GM12878 (cell line): ENCODE results near the gene RICTOR. TPM values are rescaled to one million over a fixed set of nuclear protein-coding genes. Genes with fewer than 3 reads are reported as not detected.

Source experiments
- ATAC-seq: fragments of 200-7000 bp; cut with Tn5 transposase; 3 replicates; pipeline ENCODE4 v1.9.1; 2020; ENCODE audit warnings: mild to moderate bottlenecking, moderate library complexity
- BruUV-seq: library from RNA; stranded (reverse); fragments of 400-500 nt; replicated peaks from 2 replicates; lab custom pipeline; 2021; lab: Mats Ljungman, UMichigan
- CTCF ChIA-PET: fragments of 300-600 bp; sonication (Branson Sonifier 250); formaldehyde crosslinking; extraction: SDS; loops from one replicate; lab custom pipeline; 2021; ENCODE audit warnings: inconsistent platforms; lab: Yijun Ruan, JAX
- POLR2A ChIA-PET: fragments of 350-600 bp; formaldehyde crosslinking; extraction: SDS; loops from one replicate; lab custom pipeline; 2021; ENCODE audit warnings: inconsistent platforms; lab: Charles Lee
- RAD21 ChIA-PET: fragments of 300-600 bp; sonication (Branson Sonifier 250); formaldehyde crosslinking; loops from one replicate; lab custom pipeline; 2023; ENCODE audit warnings: antibody characterized with exemption; ENCODE audit not compliant: unreplicated experiment; lab: Charles Lee
- SMC1A ChIA-PET: fragments of 300-600 bp; sonication (Branson Sonifier 250); formaldehyde crosslinking; loops from one replicate; lab custom pipeline; 2023; ENCODE audit not compliant: unreplicated experiment, uncharacterized antibody; lab: Charles Lee
- DNase-seq: peaks from one replicate; pipeline ENCODE4 v3.0.0-alpha.2; 2011; ENCODE audit warnings: low read depth, low spot score
- FAIRE-seq: peaks from 3 replicates; lab custom pipeline; 2011; peaks lifted over from hg19 to GRCh38; lab: Jason Lieb, UNC
- H2AFZ ChIP-seq: 2 replicates; pipeline ENCODE4 v1.6.0; 2011; ENCODE audit warnings: low read depth, low read length, control low read depth; ENCODE audit not compliant: control insufficient read depth
- H3K27ac ChIP-seq: 2 replicates; pipeline ENCODE4 v1.5.1; 2011; ENCODE audit warnings: control low read depth; ENCODE audit not compliant: control insufficient read depth, insufficient read depth
- H3K27me3 ChIP-seq, 2 experiments: replicated peaks in 1 of 2; 2 replicates each; pipeline versions ENCODE4 v1.6.0 to v1.6.1; 2011; ENCODE audit warnings: low read length in 1 of 2; ENCODE audit not compliant: control insufficient read depth in 2 of 2, insufficient read depth in 2 of 2
- H3K36me3 ChIP-seq, 2 experiments: 2 replicates each; pipeline ENCODE4 v1.5.1; 2011; ENCODE audit warnings: low read length in 1 of 2; ENCODE audit not compliant: control insufficient read depth in 2 of 2, insufficient read depth in 2 of 2
- H3K4me1 ChIP-seq: 2 replicates; pipeline ENCODE4 v1.6.1; 2011; ENCODE audit warnings: mild to moderate bottlenecking, low read length, moderate library complexity, mixed read lengths; ENCODE audit not compliant: control insufficient read depth, insufficient read depth
- H3K4me2 ChIP-seq: 2 replicates; pipeline ENCODE4 v1.6.0; 2011; ENCODE audit warnings: control low read depth; ENCODE audit not compliant: control insufficient read depth, insufficient read depth
- H3K4me3 ChIP-seq: fragments of 200-600 bp; sonication (generic); 2 replicates; pipeline ENCODE4 v1.5.1; 2016
- H3K79me2 ChIP-seq: 2 replicates; pipeline ENCODE4 v1.6.0; 2011; ENCODE audit warnings: low read length; ENCODE audit not compliant: control insufficient read depth, insufficient read depth
- H3K9ac ChIP-seq: 2 replicates; pipeline ENCODE4 v1.8.0; 2011; ENCODE audit warnings: low read length, control low read depth, mixed read lengths; ENCODE audit not compliant: control insufficient read depth, insufficient read depth
- H3K9me3 ChIP-seq: replicated peaks from 3 replicates; pipeline ENCODE4 v1.5.1; 2011; ENCODE audit warnings: mild to moderate bottlenecking, low read length; ENCODE audit not compliant: control insufficient read depth, insufficient read depth
- H4K20me1 ChIP-seq: 2 replicates; pipeline ENCODE4 v1.6.0; 2011; ENCODE audit not compliant: control insufficient read depth, insufficient read depth
- CBX5 ChIP-seq: sonication (generic); IDR thresholded peaks from 2 replicates; pipeline ENCODE4 v1.6.1; 2016; ENCODE audit warnings: low read depth, moderate library complexity, mild to moderate bottlenecking, inconsistent platforms
- CHD4 ChIP-seq: fragments of 200-600 bp; sonication (generic); IDR thresholded peaks from 2 replicates; pipeline ENCODE4 v1.6.1; 2016; ENCODE audit warnings: mild to moderate bottlenecking
- ETV6 ChIP-seq, 2 experiments: fragments of 450-650 bp in 1 of 2; IDR thresholded peaks in 1 of 2; conservative IDR thresholded peaks in 1 of 2; 2 replicates each; pipeline ENCODE4 v1.6.1; 2014; ENCODE audit warnings: antibody characterized with exemption in 1 of 2, borderline replicate concordance in 1 of 2, low read depth in 1 of 2, mild to moderate bottlenecking in 1 of 2, moderate library complexity in 1 of 2
- GABPA ChIP-seq: IDR thresholded peaks from 2 replicates; pipeline ENCODE4 v1.6.1; 2014; ENCODE audit warnings: antibody characterized with exemption, low read depth, mild to moderate bottlenecking, inconsistent platforms
- IKZF2 ChIP-seq, 2 experiments: fragments of 450-650 bp; IDR thresholded peaks; 2 replicates each; pipeline ENCODE4 v1.6.1; 2017; ENCODE audit warnings: mild to moderate bottlenecking in 2 of 2, moderate library complexity in 2 of 2
- IRF4 ChIP-seq: IDR thresholded peaks from 2 replicates; pipeline ENCODE4 v1.6.1; 2011; ENCODE audit warnings: low read depth, low read length
- ZSCAN29 ChIP-seq: fragments of 450-650 bp; IDR thresholded peaks from 2 replicates; pipeline ENCODE4 v1.6.1; 2017; ENCODE audit warnings: mild to moderate bottlenecking, moderate library complexity
- WGBS: methylation state at CpG from one replicate; pipeline ENCODE4 v1.1.6; 2016; ENCODE audit warnings: low lambda C conversion rate; ENCODE audit not compliant: insufficient replicate concordance, insufficient coverage; ENCODE audit errors: missing lambda C conversion rate; 5-methylcytosine and 5-hydroxymethylcytosine counted together
- in situ Hi-C: fragments of 300-500 bp; cut with MboI; formaldehyde crosslinking; loops from 9 replicates; pipeline ENCODE4 v1.14.3; 2018; ENCODE audit warnings: mixed read lengths
- intact Hi-C: fragments of 100-400 bp; cut with micrococcal nuclease; formaldehyde crosslinking; loops from one replicate; pipeline ENCODE4 v1.14.2; 2022; ENCODE audit not compliant: unreplicated experiment
- polyA plus RNA-seq, 11 experiments: library from polyadenylated mRNA; depleted of rRNA in 4 of 11; unstranded in 6 of 11; stranded (reverse) in 5 of 11; fragments of >200 nt; fragmentation: Nextera tagmentation in 4 of 11; fragmentation: Illumina TruSeq in 1 of 11; extraction: Ambion mirVana in 4 of 11; extraction: Trizol in 1 of 11; gene quantifications; 1 replicate in 1 of 11; 2 replicates in 10 of 11; pipeline versions ENCODE4 v1.2.1 to v1.2.3, GENCODE V29; 2011 to 2016; ENCODE audit warnings: inconsistent platforms in 2 of 11, missing spikeins in 2 of 11, low read depth in 1 of 11
- total RNA-seq, 4 experiments: library from RNA; depleted of rRNA in 3 of 4; stranded (reverse); fragments of >200 nt in 3 of 4; fragmentation: Illumina TruSeq in 1 of 4; extraction: Trizol in 1 of 4; gene quantifications; 2 replicates each; pipeline versions ENCODE4 v1.2.1 to v1.2.3, GENCODE V29; 2013 to 2021
- TF ChIP-seq, protein P1 (sequence below): IDR thresholded peaks from 2 replicates; pipeline ENCODE4 v1.6.1; 2012; ENCODE audit warnings: mild to moderate bottlenecking, low read depth, low read length

Gene RICTOR
- total and polyA plus RNA-seq, 10 of the 15 experiments (the other 5 are each of a cell fraction or from before 2014, with no cell fraction given): 2.7 to 23.0 (median 6.9) TPM

- H3K4me1 ChIP-seq: no peaks in the 10 kb centered on the region
- WGBS: 75% methylated on average over 4 of the region's 4 CpGs
- no peak overlapping the region for H2AFZ ChIP-seq
- POLR2A ChIA-PET: no interaction called here
- no peak overlapping the region for H3K9ac ChIP-seq
- BruUV-seq: no TSS peak
- SMC1A ChIA-PET: interaction anchor here (0.6 to 0.8 kb wide), 2 partner anchors 64 to 284 kb away, joined by 3 to 4 read pairs; no protein-coding TSS in a partner anchor
- H4K20me1 ChIP-seq: no peaks in the 10 kb centered on the region
- no peak overlapping the region for H3K4me3 ChIP-seq
- in situ Hi-C loops (no loop called here), intact Hi-C loops (no loop called here)
- no peak for ATAC-seq
- no peaks in the 10 kb centered on the region for H3K79me2 ChIP-seq
- no peak for TF ChIP-seq IRF4
- TF ChIP-seq CBX5: no peak
- no peak for TF ChIP-seq ETV6 (conservative IDR thresholded peaks at IDR 0.05 in 1 of 2, IDR thresholded peaks at IDR 0.05 in 1 of 2; ENCODE audit: borderline replicate concordance in 1 of 2, low read depth in 1 of 2)
- TF ChIP-seq, protein P1, sequence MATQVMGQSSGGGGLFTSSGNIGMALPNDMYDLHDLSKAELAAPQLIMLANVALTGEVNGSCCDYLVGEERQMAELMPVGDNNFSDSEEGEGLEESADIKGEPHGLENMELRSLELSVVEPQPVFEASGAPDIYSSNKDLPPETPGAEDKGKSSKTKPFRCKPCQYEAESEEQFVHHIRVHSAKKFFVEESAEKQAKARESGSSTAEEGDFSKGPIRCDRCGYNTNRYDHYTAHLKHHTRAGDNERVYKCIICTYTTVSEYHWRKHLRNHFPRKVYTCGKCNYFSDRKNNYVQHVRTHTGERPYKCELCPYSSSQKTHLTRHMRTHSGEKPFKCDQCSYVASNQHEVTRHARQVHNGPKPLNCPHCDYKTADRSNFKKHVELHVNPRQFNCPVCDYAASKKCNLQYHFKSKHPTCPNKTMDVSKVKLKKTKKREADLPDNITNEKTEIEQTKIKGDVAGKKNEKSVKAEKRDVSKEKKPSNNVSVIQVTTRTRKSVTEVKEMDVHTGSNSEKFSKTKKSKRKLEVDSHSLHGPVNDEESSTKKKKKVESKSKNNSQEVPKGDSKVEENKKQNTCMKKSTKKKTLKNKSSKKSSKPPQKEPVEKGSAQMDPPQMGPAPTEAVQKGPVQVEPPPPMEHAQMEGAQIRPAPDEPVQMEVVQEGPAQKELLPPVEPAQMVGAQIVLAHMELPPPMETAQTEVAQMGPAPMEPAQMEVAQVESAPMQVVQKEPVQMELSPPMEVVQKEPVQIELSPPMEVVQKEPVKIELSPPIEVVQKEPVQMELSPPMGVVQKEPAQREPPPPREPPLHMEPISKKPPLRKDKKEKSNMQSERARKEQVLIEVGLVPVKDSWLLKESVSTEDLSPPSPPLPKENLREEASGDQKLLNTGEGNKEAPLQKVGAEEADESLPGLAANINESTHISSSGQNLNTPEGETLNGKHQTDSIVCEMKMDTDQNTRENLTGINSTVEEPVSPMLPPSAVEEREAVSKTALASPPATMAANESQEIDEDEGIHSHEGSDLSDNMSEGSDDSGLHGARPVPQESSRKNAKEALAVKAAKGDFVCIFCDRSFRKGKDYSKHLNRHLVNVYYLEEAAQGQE: no peak
- no peak for TF ChIP-seq GABPA
- TF ChIP-seq CHD4: no peak
- no peak for TF ChIP-seq IKZF2 (IDR thresholded peaks at IDR 0.05)
- no peak for TF ChIP-seq ZSCAN29
- H3K27ac ChIP-seq: no peak overlapping the region
- RAD21 ChIA-PET: no interaction called here
- CTCF ChIA-PET: interaction anchor here (0.7 kb wide), 1 partner anchor 1075 kb away, joined by 3 read pairs; no protein-coding TSS in a partner anchor
- no peaks in the 10 kb centered on the region for H3K27me3 ChIP-seq
- no peaks in the 10 kb centered on the region for H3K9me3 ChIP-seq
- H3K4me2 ChIP-seq: no peak overlapping the region
- DNase-seq: no peak
- FAIRE-seq: no peak
- no peaks in the 10 kb centered on the region for H3K36me3 ChIP-seq
Observed at GRCh38 chr5:38905516-38905915, 168.7 kb downstream of the RICTOR start.
